ENCODE measurements around the gene SH3RF2. TPM values are rescaled to one million over a fixed set of nuclear protein-coding genes. Genes with fewer than 3 reads are reported as not detected.

The SH3RF2 gene
- total and polyA plus RNA-seq, 2 experiments from 2014 or later = 35.1 to 35.4 TPM

GRCh38 chr5:145941096-145941447 is 4.7 kb downstream of the SH3RF2 start:
- 89% methylated on average over 2 of the region's 2 CpGs for WGBS (ENCODE audit: low lambda C conversion rate, missing lambda C conversion rate)
- Histone ChIP-seq H3K27me3 (no peaks in the 10 kb centered on the region), H4K20me1 (ENCODE audit: insufficient read depth, poor library complexity, severe bottlenecking) (no peaks in the 10 kb centered on the region), H3K9me2 (replicated peaks; ENCODE audit: insufficient read depth) (no peaks in the 10 kb centered on the region), H3K4me3 (no peak overlapping the region), H3K79me2 (peaks cover 75% of the 10 kb centered on the region), H3K4me1 (ENCODE audit: insufficient read depth) (peaks cover 26% of the 10 kb centered on the region), H3K27ac (peak overlapping the region; percentile 55), H3K9me3 (ENCODE audit: low read depth) (no peaks in the 10 kb centered on the region), H3K4me2 (peak overlapping the region; percentile 75), H3K36me3 (replicated peaks; ENCODE audit: insufficient read depth, low read depth) (no peaks in the 10 kb centered on the region), H2AFZ (no peak overlapping the region)
- DNase-seq (ENCODE audit: low spot score) = no peak
- no peak for TF ChIP-seq EZH2phosphoT487 (IDR thresholded peaks at IDR 0.05; ENCODE audit: low read depth, severe bottlenecking, unreplicated experiment)
- TF ChIP-seq, protein P1, sequence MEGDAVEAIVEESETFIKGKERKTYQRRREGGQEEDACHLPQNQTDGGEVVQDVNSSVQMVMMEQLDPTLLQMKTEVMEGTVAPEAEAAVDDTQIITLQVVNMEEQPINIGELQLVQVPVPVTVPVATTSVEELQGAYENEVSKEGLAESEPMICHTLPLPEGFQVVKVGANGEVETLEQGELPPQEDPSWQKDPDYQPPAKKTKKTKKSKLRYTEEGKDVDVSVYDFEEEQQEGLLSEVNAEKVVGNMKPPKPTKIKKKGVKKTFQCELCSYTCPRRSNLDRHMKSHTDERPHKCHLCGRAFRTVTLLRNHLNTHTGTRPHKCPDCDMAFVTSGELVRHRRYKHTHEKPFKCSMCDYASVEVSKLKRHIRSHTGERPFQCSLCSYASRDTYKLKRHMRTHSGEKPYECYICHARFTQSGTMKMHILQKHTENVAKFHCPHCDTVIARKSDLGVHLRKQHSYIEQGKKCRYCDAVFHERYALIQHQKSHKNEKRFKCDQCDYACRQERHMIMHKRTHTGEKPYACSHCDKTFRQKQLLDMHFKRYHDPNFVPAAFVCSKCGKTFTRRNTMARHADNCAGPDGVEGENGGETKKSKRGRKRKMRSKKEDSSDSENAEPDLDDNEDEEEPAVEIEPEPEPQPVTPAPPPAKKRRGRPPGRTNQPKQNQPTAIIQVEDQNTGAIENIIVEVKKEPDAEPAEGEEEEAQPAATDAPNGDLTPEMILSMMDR (IDR thresholded peaks at IDR 0.05; ENCODE audit: poor library complexity) = no peak
- no peak for TF ChIP-seq EZH2 (IDR thresholded peaks at IDR 0.05; ENCODE audit: borderline replicate concordance)

GRCh38 chr5:145941448-145942130 is 5.2 kb downstream of the SH3RF2 start:
- peaks cover 79% of the 10 kb centered on the region for H3K79me2 ChIP-seq
- H3K4me1 ChIP-seq (ENCODE audit: insufficient read depth) = peaks cover 30% of the 10 kb centered on the region
- H2AFZ ChIP-seq = no peak overlapping the region
- no peaks in the 10 kb centered on the region for H3K9me2 ChIP-seq (replicated peaks; ENCODE audit: insufficient read depth)
- no peaks in the 10 kb centered on the region for H3K9me3 ChIP-seq (ENCODE audit: low read depth)
- H3K27ac ChIP-seq = peak overlapping the region; percentile 55
- no peaks in the 10 kb centered on the region for H4K20me1 ChIP-seq (ENCODE audit: insufficient read depth, poor library complexity, severe bottlenecking)
- WGBS (ENCODE audit: low lambda C conversion rate, missing lambda C conversion rate) = 66% methylated on average over 3 of the region's 3 CpGs
- H3K27me3 ChIP-seq = no peaks in the 10 kb centered on the region
- TF ChIP-seq, protein P1 (IDR thresholded peaks at IDR 0.05; ENCODE audit: poor library complexity) = no peak
- no peak for TF ChIP-seq EZH2 (IDR thresholded peaks at IDR 0.05; ENCODE audit: borderline replicate concordance)
- no peak for TF ChIP-seq EZH2phosphoT487 (IDR thresholded peaks at IDR 0.05; ENCODE audit: low read depth, severe bottlenecking, unreplicated experiment)
- no peak overlapping the region for H3K4me3 ChIP-seq
- no peak for DNase-seq (ENCODE audit: low spot score)
- no peaks in the 10 kb centered on the region for H3K36me3 ChIP-seq (replicated peaks; ENCODE audit: insufficient read depth, low read depth)
- H3K4me2 ChIP-seq = peak overlapping the region; percentile 75

DNA sequence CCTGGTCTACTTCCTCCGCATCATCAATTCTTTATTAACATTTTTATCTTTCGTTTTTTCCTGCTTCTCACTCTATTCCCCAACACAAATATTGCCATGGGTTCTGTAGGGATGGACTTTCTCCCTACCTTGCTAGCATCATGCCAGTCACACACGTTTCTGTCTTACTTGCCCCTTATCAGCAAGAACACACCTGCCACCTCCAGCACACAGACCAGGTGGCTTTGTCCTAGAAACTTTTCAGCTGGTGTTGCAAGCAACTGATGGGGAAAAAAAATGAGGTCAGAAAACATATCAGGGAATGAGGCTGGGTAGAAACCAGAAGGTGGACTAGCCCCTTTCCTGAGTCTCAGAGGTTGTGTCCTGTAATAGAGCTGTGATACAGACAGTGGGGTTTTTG is 5.8 kb downstream of the SH3RF2 start:
- Histone ChIP-seq H3K4me2 (peak overlapping the region; percentile 75), H2AFZ (no peak overlapping the region), H3K27me3 (no peaks in the 10 kb centered on the region), H3K4me1 (ENCODE audit: insufficient read depth) (peaks cover 30% of the 10 kb centered on the region), H3K4me3 (no peak overlapping the region), H3K9me2 (replicated peaks; ENCODE audit: insufficient read depth) (no peaks in the 10 kb centered on the region), H3K27ac (peak overlapping the region; percentile 55), H3K36me3 (replicated peaks; ENCODE audit: insufficient read depth, low read depth) (no peaks in the 10 kb centered on the region), H3K9me3 (ENCODE audit: low read depth) (no peaks in the 10 kb centered on the region), H4K20me1 (ENCODE audit: insufficient read depth, poor library complexity, severe bottlenecking) (no peaks in the 10 kb centered on the region), H3K79me2 (peaks cover 83% of the 10 kb centered on the region)
- TF ChIP-seq EZH2phosphoT487 (IDR thresholded peaks at IDR 0.05; ENCODE audit: low read depth, severe bottlenecking, unreplicated experiment) (no peak), EZH2 (IDR thresholded peaks at IDR 0.05; ENCODE audit: borderline replicate concordance) (no peak)
- TF ChIP-seq, protein P1 (IDR thresholded peaks at IDR 0.05; ENCODE audit: poor library complexity) = no peak
- DNase-seq (ENCODE audit: low spot score) = peak; percentile 45
- 85% methylated on average over 3 of the region's 3 CpGs for WGBS (ENCODE audit: low lambda C conversion rate, missing lambda C conversion rate)
